Measurements from ENCODE around the gene PRKD1. TPM values are rescaled to one million over a fixed set of nuclear protein-coding genes. Genes with fewer than 3 reads are reported as not detected.
"Not testable (repeated sequence)": the region's sequence is repeated elsewhere in the genome, so short reads cannot be mapped to it uniquely, and the experiment has no call there.

PRKD1 gene
- total RNA-seq, 1 experiment from 2014 or later = not detected

- Histone ChIP-seq H3K4me1 (ENCODE audit: control insufficient read depth in 1 of 2, insufficient read depth in 2 of 2, low read length in 2 of 2) (no peaks in the 10 kb centered on the region), H3K79me2 (ENCODE audit: insufficient read depth, low read length) (no peaks in the 10 kb centered on the region), H4K20me1 (ENCODE audit: insufficient read depth) (no peaks in the 10 kb centered on the region), H3K4me3 (replicated peaks in 1 of 2; ENCODE audit: low read depth in 1 of 2, low read length in 2 of 2) (no peak overlapping the region), H2AFZ (ENCODE audit: low read depth, low read length, poor library complexity, severe bottlenecking) (no peak overlapping the region), H3K27ac (ENCODE audit: low read depth, low read length) (no peak overlapping the region), H3K9me2 (ENCODE audit: insufficient read depth) (no peaks in the 10 kb centered on the region), H3K4me2 (ENCODE audit: low read length) (no peak overlapping the region), H3K27me3 (ENCODE audit: insufficient read depth, low read length) (no peaks in the 10 kb centered on the region), H3K9ac (ENCODE audit: low read length) (no peak overlapping the region), H3K9me3 (ENCODE audit: control insufficient read depth in 1 of 2, insufficient read depth in 1 of 2, low read depth in 1 of 2, low read length in 2 of 2) (peaks cover 7 to 38% of the 10 kb centered on the region in 2 experiments; a peak in 2 of 4 replicates), H3K36me3 (ENCODE audit: control insufficient read depth in 1 of 2, insufficient read depth in 2 of 2, low read length in 2 of 2) (no peaks in the 10 kb centered on the region)
- POLR2A ChIA-PET = no interaction called here
- no TSS peak for BruUV-seq (replicated peaks)
- CTCF ChIA-PET = no interaction called here
- TF ChIP-seq RAD21 (IDR thresholded peaks at IDR 0.05; ENCODE audit: low read depth) (no peak), CTCF (IDR thresholded peaks at IDR 0.05 in 2 of 3, conservative IDR thresholded peaks at IDR 0.05 in 1 of 3; ENCODE audit: borderline replicate concordance in 1 of 3, insufficient read depth in 1 of 3, low read depth in 2 of 3, low read length in 2 of 3) (no peak), CBX3 (IDR thresholded peaks at IDR 0.05; ENCODE audit: low read depth) (no peak), ELF1 (IDR thresholded peaks at IDR 0.05; ENCODE audit: borderline replicate concordance, low read depth) (no peak), SP1 (IDR thresholded peaks at IDR 0.05; ENCODE audit: low read depth) (no peak)
- RAD21 ChIA-PET (ENCODE audit: low non-redundant PET in 1 of 2, low total read pairs in 2 of 2, uncharacterized antibody in 2 of 2, unreplicated experiment in 2 of 2) = no interaction called here
- ATAC-seq (no peak), DNase-seq (ENCODE audit: low read depth, low spot score) (no peak)
- intact Hi-C loops (cut with micrococcal nuclease) = no loop called here
Observed at GRCh38 chr14:29843981-29844380, 83.7 kb downstream of the PRKD1 start.

GRCh38 chr14:29842228-29842627 is 85.4 kb downstream of the PRKD1 start:
- DNase-seq (ENCODE audit: low read depth, low spot score) = no peak
- no peaks in the 10 kb centered on the region for H3K79me2 ChIP-seq (ENCODE audit: insufficient read depth, low read length)
- no peak overlapping the region for H3K9ac ChIP-seq (ENCODE audit: low read length)
- H3K36me3 ChIP-seq (ENCODE audit: control insufficient read depth in 1 of 2, insufficient read depth in 2 of 2, low read length in 2 of 2) = no peaks in the 10 kb centered on the region
- TF ChIP-seq RAD21 (IDR thresholded peaks at IDR 0.05; ENCODE audit: low read depth) (no peak), ZNF274 (IDR thresholded peaks at IDR 0.05; ENCODE audit: low read depth, low read length) (no peak), CEBPB (IDR thresholded peaks at IDR 0.05; ENCODE audit: low read depth) (no peak), TCF7L2 (IDR thresholded peaks at IDR 0.05; ENCODE audit: borderline replicate concordance, extremely low read depth, insufficient read depth, insufficient read length) (no peak), EZH2 (IDR thresholded peaks at IDR 0.05) (no peak), MAX (IDR thresholded peaks at IDR 0.05) (no peak), POLR2A (IDR thresholded peaks at IDR 0.05; ENCODE audit: borderline replicate concordance, extremely low read depth, insufficient read depth, insufficient read length) (no peak), SP1 (IDR thresholded peaks at IDR 0.05; ENCODE audit: low read depth) (no peak), POLR2AphosphoS5 (IDR thresholded peaks at IDR 0.05; ENCODE audit: low read depth, low read length) (no peak)
- no peaks in the 10 kb centered on the region for H3K9me2 ChIP-seq (ENCODE audit: insufficient read depth)
- H3K27ac ChIP-seq (ENCODE audit: low read depth, low read length) = no peak overlapping the region
- H2AFZ ChIP-seq (ENCODE audit: low read depth, low read length, poor library complexity, severe bottlenecking) = no peak overlapping the region
- intact Hi-C loops (cut with micrococcal nuclease) = no loop called here
- H3K27me3 ChIP-seq (ENCODE audit: insufficient read depth, low read length) = no peaks in the 10 kb centered on the region
- H3K4me2 ChIP-seq (ENCODE audit: low read length) = no peak overlapping the region
- H3K9me3 ChIP-seq (ENCODE audit: control insufficient read depth in 1 of 2, insufficient read depth in 1 of 2, low read depth in 1 of 2, low read length in 2 of 2) = peaks cover 3 to 31% of the 10 kb centered on the region in 2 experiments; a peak in 2 of 4 replicates
- POLR2A ChIA-PET = no interaction called here
- H3K4me3 ChIP-seq (replicated peaks in 1 of 2; ENCODE audit: low read depth in 1 of 2, low read length in 2 of 2) = no peak overlapping the region
- ATAC-seq = no peak
- no peaks in the 10 kb centered on the region for H3K4me1 ChIP-seq (ENCODE audit: control insufficient read depth in 1 of 2, insufficient read depth in 2 of 2, low read length in 2 of 2)
- no TSS peak for BruUV-seq (replicated peaks)
- RAD21 ChIA-PET (ENCODE audit: low non-redundant PET in 1 of 2, low total read pairs in 2 of 2, uncharacterized antibody in 2 of 2, unreplicated experiment in 2 of 2) = no interaction called here
- CTCF ChIA-PET = no interaction called here
- no peaks in the 10 kb centered on the region for H4K20me1 ChIP-seq (ENCODE audit: insufficient read depth)

- H3K4me1 ChIP-seq (ENCODE audit: control insufficient read depth in 1 of 2, insufficient read depth in 2 of 2, low read length in 2 of 2); POLR2A ChIA-PET; CTCF ChIA-PET; H3K36me3 ChIP-seq (ENCODE audit: control insufficient read depth in 1 of 2, insufficient read depth in 2 of 2, low read length in 2 of 2); H3K27me3 ChIP-seq (ENCODE audit: insufficient read depth, low read length); H3K4me2 ChIP-seq (ENCODE audit: low read length); H2AFZ ChIP-seq (ENCODE audit: low read depth, low read length, poor library complexity, severe bottlenecking); H4K20me1 ChIP-seq (ENCODE audit: insufficient read depth); ATAC-seq; H3K27ac ChIP-seq (ENCODE audit: low read depth, low read length); DNase-seq (ENCODE audit: low read depth, low spot score); H3K9ac ChIP-seq (ENCODE audit: low read length); H3K79me2 ChIP-seq (ENCODE audit: insufficient read depth, low read length); intact Hi-C loops (cut with micrococcal nuclease); H3K9me2 ChIP-seq (ENCODE audit: insufficient read depth); H3K4me3 ChIP-seq (replicated peaks in 1 of 2; ENCODE audit: low read depth in 1 of 2, low read length in 2 of 2); BruUV-seq (replicated peaks); RAD21 ChIA-PET (ENCODE audit: low non-redundant PET in 1 of 2, low total read pairs in 2 of 2, uncharacterized antibody in 2 of 2, unreplicated experiment in 2 of 2): not testable (repeated sequence)
- H3K9me3 ChIP-seq (ENCODE audit: control insufficient read depth in 1 of 2, insufficient read depth in 1 of 2, low read depth in 1 of 2, low read length in 2 of 2) = peaks cover 3 to 26% of the 10 kb centered on the region in 2 experiments; a peak in 2 of 4 replicates
Observed at GRCh38 chr14:29840369-29840892, 87.2 kb downstream of the PRKD1 start.

Data from HCT116 (cell line).